Erythroblast (primary cell): ENCODE data around the gene GAREM1.

Experiments
- GATA1 ChIP-seq: IDR thresholded peaks from 2 replicates; pipeline ENCODE4 v1.6.1; 2011; ENCODE audit warnings: low read depth, mild to moderate bottlenecking, control low read depth, low read length, moderate library complexity
- POLR2A ChIP-seq: IDR thresholded peaks from 2 replicates; pipeline ENCODE4 v1.6.1; 2011; ENCODE audit warnings: mild to moderate bottlenecking, low read length

GRCh38 chr18:32476106-32476505 is 5.4 kb upstream of the GAREM1 start:
- no peak for TF ChIP-seq POLR2A
- no peak for TF ChIP-seq GATA1
